Measurements from ENCODE around the gene CABCOCO1.
A peak's percentile ranks its signal among the peaks of the same experiment; 100 is the strongest.
"Not testable (repeated sequence)": the region's sequence is repeated elsewhere in the genome, so short reads cannot be mapped to it uniquely, and the experiment has no call there.

Gene CABCOCO1

DNA sequence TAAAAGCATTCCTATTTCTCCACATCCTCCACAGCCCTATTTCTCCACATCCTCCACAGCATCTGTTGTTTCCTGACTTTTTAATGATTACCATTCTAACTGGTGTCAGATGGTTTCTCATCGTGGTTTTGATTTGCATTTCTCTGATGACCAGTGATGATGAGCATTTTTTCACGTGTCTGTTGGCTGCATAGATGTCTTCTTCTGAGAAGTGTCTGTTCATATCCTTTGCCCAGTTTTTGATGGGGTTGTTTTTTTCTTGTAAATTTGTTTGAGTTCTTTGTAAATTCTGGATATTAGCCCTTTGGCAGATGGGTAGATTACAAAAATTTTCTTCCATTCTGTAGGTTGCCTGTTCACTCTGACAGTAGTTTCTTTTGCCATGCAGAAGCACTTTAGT is 49.4 kb downstream of the CABCOCO1 start:
- not testable (repeated sequence) for DNase-seq (ENCODE audit: low spot score)

GRCh38 chr10:61719475-61719874 is 56.7 kb downstream of the CABCOCO1 start:
- DNase-seq (ENCODE audit: low spot score), result not testable (repeated sequence)

DNA sequence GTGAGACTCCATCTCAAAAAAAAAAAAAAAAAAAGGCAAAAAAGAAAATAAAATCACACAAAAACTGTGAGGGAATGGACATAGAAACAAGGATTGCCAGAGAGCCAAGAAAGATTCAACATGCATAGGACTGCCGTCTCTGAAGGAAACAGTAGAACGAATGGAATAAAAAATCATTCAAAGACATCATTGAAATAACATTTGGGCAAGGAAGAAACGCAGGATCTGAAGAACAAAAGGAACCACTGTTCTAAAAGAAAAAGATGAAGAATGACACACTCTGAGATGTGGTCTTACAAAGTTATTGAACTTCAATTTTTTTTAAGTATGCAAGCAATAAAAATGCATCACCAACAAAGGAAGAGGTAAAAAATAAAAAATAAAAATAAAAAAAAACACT is 57.2 kb downstream of the CABCOCO1 start:
- DNase-seq (ENCODE audit: low spot score), result no peak

DNA sequence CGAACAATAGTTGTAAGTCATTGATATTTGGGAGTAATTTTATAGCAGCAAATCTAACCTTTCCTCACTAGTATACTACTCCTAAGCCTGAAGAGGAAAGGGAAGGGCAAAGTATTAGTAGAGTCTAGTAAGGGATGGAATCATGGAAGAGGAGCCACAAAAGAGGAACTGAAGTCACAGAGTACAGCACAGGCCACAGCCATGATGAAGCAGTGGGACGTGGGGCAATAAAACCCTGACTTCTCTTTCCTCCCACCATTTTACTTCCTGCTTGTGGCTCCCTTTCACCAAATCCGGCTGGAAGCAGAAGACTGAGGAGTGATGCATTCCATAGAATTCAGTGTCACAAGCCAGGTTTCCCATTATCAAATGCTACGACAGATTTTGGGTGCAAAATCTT is 58.7 kb downstream of the CABCOCO1 start:
- DNase-seq (ENCODE audit: low spot score), result no peak

- not testable (repeated sequence) for DNase-seq (ENCODE audit: low spot score)
Observed at GRCh38 chr10:61725221-61725620, 62.5 kb downstream of the CABCOCO1 start.

DNA sequence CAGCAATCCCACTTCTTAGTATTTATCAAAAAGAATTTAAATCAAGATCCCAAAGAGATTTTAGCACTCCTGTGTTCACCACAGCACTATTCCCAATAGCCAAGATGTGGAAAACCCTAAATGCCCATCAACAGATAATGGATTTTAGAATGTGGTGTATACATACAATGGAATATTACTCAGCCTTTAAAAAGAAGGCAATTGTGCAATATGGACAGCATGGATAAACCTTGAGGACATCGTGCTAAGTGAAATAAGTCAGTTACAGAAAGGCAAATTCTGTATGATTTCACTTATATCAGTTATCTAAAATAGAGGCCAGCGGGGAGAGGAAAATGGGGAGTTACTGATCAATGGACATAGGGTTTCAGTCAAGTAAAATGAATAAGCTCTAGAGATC is 66.9 kb downstream of the CABCOCO1 start:
- DNase-seq (ENCODE audit: low spot score), result no peak

- DNase-seq (ENCODE audit: low spot score), result no peak
Observed at GRCh38 chr10:61730671-61731070, 67.9 kb downstream of the CABCOCO1 start.

DNA sequence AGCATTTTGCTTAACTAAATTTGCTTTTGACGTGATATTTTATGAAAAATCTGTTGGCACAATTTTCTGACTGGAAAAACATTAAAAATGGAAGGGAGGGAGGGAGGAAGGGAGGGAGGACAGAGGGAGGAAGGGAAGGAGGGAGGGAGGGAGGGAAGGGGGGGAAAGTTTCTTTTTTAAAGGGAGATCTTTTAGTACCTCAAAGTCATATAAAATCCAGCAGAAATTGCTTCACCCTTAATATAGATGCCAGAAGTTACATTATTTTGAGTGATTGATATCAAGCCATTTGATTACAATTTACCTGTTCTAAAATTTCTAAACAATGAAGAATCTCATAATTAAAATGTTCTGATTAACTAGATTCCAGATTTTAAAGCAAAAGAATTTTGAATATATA is 68.9 kb downstream of the CABCOCO1 start:
- DNase-seq (ENCODE audit: low spot score), result no peak

DNA sequence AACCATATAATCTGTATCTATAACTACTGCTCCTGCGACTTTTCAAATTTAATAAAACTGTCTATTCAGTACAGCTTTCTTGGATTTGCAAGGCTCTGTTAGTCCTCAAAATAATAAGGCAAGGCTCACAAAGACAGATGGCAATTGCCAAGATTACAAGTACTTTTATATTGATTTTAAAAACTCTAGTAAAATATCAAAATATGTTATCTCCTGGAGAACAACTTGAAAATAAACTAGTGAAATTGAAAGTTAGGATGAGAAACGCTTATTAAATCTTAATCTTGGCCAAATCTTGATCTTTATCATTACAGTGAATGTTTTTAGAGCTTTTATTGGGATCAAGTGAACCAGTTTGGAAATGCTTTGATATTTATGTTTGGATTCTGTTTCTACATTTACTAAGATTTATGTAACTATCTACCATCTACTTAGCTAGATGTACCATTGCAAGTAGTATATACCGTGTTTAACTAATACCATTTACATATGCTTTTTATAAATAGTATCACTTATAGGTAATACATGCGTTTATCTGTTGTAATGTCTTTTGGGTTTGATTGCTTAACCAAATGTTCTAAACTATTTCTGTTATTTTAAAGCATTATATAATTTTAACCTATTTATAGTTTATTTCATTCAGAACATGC is 70.0 kb downstream of the CABCOCO1 start:
- DNase-seq (ENCODE audit: low spot score), result no peak

DNA sequence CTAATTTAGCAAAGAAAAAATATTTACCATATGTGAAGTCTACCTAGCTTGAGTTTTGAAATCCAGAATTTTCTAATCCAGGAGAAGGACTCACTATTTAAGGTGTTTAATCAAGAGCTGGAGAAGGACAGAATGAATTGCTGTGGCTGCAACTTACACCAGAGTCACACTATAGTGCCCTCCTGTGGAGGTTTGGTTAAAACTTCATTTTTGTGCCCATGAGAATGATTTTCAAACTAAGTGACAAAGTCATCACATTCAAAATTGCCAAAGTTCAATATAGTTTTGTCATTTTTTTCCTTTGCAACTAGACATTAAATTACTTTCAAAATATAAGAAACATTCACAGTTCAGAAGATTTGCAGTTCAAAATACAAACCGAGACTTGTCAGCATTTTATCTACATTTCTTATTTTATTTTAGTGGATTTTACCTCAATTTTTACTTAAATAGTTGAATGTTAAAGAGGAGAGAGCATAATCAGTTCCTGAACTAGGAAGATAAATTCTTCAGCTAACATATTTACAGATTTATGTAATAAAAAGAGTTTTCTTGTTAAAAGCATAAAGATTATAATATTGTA is 70.7 kb downstream of the CABCOCO1 start:
- DNase-seq (ENCODE audit: low spot score), result peak; percentile 51

- DNase-seq (ENCODE audit: low spot score), result no peak
Observed at GRCh38 chr10:61735882-61736281, 73.2 kb downstream of the CABCOCO1 start.

GRCh38 chr10:61737455-61737854 is 74.7 kb downstream of the CABCOCO1 start:
- not testable (repeated sequence) for DNase-seq (ENCODE audit: low spot score)

DNA sequence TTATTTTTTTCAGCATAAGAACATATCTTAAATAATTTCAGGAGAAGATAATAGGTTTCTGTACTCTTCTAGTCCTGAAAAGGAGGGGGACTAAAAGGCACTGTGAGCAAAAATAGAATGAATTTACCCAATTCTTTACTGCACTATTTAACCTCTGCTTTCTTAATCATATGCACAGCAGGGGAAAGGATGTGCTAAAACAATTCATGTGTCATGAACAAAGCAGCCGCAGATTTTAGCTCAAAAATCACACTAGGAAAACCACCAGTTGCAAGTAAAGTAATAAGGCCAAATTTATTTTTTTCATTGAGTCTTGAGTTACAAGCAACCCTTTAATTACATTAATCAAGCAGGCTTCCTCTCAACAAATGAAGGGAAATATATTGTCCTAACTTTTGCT is 80.1 kb downstream of the CABCOCO1 start:
- DNase-seq (ENCODE audit: low spot score), result no peak

- DNase-seq (ENCODE audit: low spot score), result no peak
Observed at GRCh38 chr10:61744469-61744868, 81.7 kb downstream of the CABCOCO1 start.

DNA sequence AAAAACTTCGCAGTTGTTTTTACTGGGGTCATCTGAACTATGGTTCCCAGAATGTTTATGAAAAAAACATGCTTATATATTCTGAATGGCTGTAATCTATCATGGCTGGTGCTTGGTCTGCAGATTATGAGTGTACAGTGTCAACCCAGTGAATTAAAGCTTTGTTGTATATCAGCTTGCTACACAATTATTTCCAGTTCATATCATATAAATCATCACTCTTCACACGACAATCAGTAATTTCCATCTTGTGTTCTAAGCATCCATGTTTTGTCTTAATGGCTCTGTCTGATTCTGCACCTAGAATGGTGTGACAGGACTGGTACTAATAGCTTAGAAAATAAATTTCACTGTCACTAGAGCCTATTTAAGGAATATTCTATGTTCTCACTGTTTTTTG is 83.6 kb downstream of the CABCOCO1 start:
- no peak for DNase-seq (ENCODE audit: low spot score)

DNA sequence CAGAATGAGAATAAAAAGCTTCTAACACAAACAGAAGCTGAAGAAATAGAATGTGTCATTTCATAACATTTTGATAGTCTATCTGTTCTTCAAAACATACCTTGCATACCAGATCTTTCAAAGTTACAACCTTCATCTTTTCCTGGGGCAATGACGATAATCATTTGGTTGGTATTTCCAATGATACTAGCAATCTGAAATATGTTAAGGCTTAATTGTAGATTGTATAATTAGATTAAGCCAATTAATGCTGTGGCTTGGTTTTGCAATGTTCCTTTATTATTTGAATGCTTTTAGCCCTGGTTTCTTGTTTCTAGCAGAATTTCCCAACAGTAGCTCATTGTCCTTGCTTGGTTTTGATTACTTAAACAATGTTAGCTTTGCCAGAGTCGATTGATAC is 84.6 kb downstream of the CABCOCO1 start:
- DNase-seq (ENCODE audit: low spot score), result no peak

DNA sequence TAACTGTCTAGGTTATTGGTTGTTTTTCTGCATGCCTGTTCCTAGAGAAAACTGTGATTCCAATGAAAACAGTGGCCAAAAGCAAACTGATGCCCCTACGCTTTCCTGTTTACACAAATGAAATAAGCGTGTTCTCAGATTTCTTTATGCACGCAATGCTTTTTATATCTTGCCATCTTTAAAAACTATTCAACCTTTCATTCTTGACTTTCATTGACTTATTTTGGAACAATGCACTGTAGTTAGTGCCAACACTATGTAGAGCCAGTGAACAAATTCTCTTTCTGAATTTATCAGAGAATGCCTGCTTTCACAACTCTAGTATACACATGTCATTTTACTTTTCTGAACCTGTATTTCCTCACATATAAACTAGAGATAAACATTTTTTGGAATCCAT is 86.6 kb downstream of the CABCOCO1 start:
- no peak for DNase-seq (ENCODE audit: low spot score)

DNA sequence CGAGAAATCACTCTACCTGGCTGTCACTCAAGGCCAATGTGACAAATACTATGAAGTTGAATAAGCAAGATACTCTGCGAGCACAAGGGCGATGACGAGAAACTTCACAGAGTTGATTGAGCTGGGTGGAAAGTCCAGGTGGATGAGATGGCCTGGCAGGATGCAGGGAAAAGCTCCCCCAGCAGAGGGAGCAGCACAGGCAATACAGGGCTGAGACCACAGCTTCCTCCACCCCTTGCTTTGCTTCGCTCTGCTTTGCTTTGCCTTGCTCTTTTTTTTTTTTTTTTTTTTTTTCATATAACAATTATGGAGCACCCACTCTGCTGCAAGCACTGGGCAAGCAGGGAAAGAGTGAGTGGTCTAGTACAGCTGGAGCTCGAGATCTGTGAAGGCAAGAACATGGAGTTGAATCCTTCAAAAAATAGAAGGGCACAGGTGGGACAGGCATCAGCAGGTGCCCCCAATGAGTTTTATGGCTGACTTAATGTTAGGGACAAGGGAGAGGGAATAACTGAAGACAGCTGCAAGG is 88.3 kb downstream of the CABCOCO1 start:
- peak; percentile 73 for DNase-seq (ENCODE audit: low spot score)

DNA sequence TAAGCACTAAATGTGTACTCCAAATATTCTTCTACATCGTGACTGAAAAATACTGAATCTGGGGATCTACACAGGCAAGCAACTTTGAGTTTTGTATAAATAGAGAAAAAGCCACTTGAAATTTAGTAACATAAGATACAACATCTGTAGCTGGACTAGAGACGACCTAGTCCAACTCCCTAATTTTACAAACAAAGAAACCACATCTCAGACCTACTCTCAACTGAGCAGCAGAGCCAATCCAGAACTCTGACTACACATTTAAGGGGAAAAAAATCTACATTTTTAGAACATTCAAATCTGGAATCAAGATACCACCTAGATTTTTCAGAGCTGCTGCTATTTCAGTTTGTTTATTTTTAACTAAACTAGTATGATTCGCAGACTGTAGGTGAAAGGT is 88.9 kb downstream of the CABCOCO1 start:
- DNase-seq (ENCODE audit: low spot score), result no peak

DNA sequence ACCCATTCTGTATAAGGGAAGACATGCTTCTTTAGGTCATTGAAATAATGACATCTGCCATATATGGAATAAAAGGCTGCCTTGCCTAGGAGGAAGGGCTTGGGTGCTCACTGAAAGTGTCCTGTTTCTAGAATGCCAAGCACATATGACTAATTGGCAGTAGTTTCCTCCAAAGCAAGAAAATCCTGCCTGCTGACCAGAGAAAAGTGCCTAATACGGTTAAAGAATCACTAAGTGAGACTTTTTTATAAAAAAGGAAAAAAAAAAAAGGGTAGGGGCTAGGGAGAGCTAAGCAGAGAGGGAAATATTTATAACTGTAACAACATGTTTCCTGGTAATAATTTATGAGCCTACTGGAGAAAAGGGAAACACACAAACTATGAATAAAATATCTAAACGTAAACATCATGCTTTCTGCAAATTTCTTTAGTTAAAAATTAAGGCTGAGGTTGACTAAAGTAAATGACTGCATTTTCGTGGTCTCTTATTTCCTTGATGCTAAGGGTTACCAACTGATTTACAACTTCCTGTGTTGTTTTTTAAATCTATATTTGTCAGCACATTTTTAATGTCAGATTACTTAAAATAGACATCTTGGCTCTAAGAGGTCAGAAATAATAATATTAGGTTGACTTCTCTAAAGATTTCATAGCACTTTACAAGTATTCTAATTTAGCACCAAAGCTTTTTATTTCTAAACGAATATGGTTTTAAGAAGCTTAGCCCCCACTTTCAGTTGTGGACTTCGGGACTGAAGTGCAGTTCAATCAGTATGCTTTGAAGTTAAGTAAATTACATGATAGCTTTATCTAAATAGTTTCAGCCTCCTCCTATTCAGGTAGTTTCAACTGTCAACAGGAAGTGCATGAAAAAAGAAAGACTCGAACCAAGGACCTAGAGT is 89.6 kb downstream of the CABCOCO1 start:
- peak; percentile 42 for DNase-seq (ENCODE audit: low spot score)

DNA sequence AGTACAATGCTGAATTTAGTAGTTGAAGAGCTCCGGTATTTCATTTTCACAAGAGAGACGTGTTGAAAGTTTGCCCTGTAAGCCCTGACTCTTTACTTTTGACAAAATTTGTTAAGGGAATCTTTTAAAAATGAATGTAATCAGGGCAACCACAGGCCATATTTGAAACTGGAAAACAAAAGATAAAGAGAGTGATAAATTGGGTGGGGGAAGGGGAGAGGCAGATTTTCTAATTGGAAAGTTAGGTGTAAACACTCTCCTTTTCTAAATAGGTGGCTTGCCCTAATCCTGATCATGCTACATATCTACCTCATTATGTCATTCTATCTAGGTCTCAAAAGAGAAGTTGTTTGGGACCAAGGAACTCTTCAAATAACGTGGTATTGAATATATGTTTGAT is 90.7 kb downstream of the CABCOCO1 start:
- no peak for DNase-seq (ENCODE audit: low spot score)

GRCh38 chr10:61754587-61755550 is 92.1 kb downstream of the CABCOCO1 start:
- no peak for DNase-seq (ENCODE audit: low spot score)
